Activated CD8-positive, alpha-beta memory T cell treated with anti-CD3 and anti-CD28 coated beads for 48 hours (primary cell): Measurements from ENCODE around the gene CHSY1.

Experiments used
- DNase-seq, 3 experiments: peaks; one replicate each; pipeline ENCODE4 v3.0.0-alpha.2; 2020; ENCODE audit warnings: low read depth in 2 of 3, low spot score in 2 of 3

The CHSY1 gene

DNA sequence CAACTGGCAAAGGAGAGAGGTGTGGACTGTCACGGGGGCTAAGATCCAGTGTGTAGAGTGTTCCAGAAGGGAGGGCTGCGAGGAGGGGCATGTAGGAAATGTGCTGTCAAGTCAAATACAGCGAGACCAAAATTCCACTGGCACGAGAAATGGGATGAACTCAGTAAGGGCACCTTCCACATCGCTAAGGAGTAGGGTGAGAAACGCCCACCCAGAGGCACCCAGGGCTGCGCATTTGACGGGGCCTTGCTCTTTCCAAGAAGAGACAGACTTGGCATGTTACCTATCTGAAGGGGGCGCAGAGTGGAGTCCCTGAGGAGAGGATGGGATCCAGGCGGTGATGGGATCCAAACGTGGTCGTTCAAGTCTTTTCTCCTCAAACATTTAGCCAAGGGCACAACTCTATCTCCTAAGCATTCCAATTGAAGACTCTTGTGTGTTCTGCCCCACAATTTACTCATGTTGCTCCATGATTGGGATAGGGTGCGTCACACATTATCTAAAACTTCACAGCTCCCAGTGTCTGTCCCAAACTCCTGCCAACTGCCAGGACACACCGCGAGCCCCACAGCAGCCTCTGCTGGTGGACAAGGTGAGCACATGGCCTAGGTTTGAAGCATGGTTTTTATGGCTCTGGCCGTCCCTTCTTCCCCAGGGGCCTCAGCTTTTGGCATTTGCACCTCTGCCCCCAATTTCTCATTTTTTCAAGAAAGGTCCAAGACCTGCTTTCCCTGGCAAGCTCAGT, 17.8 kb upstream of the CHSY1 start:
- no peak for DNase-seq

DNA sequence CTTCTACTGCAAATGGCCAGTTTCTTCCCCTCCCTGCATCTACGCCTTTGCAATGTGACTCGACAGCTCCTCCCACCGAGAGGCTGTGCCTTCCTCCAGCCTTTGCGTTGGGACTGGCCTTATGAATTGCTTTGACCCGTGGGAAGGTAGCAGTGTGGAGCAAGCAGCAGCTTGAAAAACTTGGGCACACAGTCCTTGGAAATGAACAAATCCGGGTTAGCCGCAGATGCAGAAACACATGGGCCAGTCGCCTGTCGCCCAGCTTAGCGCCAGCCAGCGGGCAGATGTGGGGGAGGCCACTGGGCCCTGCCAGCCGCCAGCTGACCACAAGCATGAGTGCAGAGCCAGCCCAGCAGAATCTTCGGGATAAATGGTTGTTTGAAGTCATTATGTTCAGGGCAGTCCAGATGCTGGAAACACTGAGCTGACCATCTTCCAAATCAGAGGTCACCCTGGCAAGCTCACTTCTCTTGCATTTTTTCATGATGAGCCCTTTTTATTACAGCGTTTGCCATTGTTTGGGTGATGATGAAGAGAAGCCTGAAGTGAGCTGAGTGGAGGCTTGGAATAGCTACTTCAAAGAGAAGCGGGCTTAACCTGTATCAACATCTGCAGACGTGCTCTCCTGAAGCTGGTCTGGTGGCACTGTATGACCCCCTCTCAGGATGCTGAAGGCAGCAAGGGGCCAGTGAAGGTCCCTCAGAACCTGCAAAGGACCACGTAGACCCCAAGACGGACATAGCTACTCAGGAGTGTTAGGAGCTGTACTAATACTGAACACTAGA, 15.7 kb upstream of the CHSY1 start:
- DNase-seq, result no peak

DNA sequence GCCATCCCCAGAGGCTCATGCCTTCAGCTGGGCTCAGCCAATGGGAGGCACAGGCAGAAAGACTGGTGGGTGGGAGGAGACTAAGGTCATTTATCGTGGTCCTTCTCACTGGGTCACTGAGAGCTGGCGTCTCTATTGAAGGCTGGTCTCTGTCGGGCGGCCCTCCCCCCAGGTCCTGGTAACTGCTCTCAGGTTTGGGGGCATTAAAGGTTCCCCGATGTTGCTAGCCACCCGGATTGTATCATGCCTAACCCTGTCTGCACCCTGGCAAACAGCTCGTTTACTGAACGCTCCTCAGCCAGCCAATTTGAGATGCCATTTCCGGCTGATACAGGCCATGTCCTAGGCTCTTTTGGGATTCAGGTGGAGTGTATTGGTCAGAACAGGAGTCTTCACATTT, 14.9 kb upstream of the CHSY1 start:
- no peak for DNase-seq

DNA sequence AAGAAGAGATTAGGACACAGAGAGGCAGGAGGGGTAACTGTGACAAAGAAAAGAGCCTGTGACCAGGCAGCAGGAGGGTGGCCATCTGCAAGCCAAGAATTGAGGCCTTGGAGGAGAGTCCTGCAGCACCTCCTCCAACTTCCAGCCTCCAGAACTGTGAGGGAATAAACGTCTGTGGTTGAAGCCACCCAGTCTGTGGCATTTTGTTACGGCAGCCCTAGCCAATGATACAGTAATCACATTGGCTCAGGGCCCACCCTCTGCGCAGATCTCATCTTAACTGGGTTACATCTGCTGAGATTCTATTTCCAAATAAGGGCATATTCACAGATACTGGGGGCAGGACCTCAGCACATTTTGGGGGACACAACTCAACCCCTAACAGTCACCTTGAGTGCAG, 14.2 kb upstream of the CHSY1 start:
- no peak for DNase-seq

DNA sequence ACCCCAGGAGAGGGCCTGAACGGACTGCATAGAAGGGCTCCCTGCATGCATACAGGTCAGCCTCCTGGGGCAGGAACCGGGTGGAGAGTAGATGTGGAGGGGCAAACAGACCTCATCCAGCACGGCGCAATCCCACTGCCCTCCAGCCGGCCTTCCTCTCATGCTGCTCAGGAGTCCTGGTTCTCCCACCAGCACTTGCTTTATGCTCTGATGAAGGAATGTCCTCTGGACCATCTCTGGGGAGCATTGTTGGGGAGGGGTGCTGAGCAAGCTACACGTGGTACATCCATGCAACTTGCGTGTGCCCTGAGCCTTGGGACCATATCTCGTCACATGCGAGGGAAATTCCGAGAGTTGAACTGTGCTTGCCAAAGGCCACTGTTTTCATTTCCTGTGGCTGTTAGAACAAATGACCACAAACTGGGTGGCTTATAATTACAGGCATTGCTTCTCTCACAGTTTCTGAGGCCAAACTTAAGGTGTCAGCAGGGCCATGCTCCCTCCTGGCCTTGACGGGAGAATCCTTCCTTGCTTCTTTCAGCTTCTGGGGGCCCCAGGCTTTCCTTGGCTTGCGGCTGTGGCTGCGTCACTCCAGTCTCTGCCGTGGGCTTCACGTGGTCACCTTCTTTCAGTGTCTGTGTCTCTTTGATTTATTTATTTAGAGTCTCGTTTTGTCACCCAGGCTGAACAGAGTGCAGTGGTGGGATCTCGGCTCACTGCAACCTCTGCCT, 13.2 kb upstream of the CHSY1 start:
- DNase-seq, result no peak

DNA sequence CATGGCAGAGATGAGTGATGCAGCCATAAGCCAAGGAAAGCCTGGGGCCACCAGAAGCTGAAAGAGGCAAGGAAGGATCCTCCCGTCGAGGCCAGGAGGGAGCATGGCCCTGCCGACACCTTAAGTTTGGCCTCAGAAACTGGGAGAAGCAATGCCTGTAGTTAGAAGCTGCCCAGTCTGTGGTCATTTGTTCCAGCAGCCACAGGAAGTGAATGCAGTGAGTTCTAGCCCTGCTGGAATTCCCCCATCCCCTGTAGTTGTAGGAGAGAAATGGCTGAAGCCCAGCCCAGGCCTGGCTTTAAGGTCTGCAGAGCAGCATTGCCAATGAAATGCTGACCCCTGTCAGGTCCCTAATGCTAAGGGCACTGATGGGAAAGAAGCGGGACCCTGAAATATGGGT, 12.2 kb upstream of the CHSY1 start:
- DNase-seq, result no peak

DNA sequence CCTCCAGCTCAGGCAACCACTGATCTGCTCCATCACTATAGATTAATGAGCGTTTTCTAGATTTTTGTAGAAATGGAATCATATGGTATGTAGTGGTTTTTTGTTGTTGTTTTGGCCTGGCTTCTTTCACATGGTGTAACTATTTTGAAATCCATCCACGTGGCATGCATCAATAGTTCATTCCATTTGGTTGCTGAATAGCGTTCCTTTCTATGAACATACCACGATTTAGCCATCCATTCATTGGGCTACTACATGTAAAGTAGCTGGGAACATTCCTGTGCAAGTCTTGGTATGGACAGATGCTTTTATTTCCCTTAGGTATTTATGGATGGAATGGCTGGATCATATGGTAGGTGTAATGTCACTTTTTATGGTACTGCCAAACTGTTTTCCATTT, 10.7 kb upstream of the CHSY1 start:
- no peak for DNase-seq

DNA sequence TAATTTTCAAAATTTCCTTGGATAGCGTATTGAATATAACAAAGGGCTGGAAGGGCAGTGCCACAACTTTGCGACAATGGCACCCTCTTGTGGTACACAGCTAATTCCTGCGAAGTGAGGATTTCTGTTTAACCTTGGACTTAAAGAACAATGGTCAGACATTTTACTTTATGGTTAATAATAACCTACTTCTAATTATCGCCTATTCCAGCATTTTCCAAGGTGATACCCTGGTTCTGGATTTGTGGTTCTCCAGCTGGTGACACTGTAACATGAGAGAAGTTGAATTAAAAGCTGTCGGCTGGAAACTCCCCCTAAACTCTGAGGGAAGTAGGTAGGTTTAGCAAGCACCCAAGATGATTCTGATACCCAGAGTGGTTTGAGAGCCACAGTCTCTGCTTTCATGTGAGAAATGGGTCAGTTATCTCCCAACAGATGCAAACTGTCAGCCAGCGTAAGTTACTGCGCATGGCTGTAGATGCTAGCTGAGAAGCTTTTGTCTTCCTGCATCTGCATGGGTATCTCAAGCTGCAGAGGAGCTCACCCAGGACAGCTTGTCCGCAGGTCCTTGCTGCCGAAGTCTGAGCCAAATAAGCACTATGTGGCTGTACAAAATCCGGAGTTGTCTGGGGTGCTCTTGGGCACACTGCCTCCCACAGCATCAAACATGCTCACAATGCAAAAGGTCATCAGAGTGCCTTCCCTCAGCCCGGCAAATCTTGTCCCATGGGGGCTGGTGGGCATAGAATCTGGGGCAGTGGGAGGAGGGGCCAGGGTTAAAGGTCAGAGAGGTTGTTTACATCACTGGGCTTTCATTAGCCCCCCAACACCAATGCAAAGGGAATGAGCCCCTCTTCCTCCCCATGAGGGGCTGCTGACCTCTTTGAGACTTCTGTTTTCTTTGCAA, 6.6 kb upstream of the CHSY1 start:
- DNase-seq, result no peak

DNA sequence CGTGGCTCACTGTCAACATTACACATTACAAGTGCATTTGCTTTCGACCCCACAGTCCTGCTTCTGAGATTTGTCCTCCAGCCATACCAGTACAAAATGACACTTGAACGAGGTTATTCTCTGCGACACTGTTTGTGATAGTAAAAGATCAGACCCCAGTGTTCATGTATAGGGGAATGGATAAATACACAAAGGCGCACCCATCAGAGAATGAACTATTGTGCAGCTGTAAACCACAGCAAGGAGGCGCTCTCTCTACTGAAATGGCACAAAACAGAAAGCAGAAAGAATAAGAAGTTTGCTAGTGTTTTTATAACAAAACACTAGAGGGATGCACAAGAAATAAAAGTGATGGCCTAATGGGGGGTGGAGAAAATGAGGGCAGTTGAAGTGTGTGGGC, 4.9 kb upstream of the CHSY1 start:
- no peak for DNase-seq

DNA sequence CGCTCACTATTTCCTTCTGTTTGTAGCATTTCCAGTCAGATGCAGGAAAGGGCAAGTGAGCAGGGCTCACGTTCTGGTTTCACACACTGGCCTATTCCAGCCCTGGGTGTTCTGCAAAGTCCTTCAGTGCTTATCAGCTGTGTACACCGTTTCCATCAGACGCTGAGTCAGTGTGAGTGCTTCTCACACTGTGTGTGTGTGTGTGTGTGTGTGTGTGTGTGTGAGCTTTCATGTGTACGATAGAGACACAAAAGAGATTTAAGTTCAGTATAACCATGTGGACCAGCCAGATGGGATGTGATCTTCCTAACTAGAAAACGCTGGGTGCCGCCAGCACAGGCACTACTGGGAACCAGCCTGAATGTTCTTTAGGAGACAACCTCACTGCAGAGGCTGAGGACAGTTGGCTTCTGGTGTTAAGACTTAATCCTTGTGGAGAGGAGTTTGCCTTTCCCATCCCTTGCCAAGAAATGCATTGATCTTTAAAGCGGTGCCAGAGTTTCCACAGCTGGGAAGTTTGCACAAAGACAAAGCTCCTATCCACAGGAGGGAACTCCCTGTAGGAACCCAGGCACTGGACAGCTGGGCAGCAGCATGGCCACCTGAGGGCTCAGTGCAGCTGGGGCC, 3.9 kb upstream of the CHSY1 start:
- DNase-seq, result no peak

DNA sequence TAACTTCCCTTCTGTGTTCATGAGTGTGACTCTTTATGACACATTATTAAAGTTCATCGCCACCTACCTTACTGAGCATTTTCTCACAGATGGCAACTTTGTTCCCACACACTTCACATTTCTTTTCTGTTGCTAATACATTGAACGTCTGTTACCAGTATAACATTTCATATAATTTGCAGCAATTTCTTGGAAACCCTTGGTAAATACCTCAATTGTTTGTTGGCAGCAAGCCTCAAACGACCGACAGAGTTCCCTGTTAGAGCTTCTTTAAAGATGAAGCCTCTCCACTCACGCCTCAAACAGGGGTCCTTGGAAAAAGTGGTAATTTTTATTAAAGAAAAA, 3.2 kb upstream of the CHSY1 start:
- DNase-seq, result no peak

DNA sequence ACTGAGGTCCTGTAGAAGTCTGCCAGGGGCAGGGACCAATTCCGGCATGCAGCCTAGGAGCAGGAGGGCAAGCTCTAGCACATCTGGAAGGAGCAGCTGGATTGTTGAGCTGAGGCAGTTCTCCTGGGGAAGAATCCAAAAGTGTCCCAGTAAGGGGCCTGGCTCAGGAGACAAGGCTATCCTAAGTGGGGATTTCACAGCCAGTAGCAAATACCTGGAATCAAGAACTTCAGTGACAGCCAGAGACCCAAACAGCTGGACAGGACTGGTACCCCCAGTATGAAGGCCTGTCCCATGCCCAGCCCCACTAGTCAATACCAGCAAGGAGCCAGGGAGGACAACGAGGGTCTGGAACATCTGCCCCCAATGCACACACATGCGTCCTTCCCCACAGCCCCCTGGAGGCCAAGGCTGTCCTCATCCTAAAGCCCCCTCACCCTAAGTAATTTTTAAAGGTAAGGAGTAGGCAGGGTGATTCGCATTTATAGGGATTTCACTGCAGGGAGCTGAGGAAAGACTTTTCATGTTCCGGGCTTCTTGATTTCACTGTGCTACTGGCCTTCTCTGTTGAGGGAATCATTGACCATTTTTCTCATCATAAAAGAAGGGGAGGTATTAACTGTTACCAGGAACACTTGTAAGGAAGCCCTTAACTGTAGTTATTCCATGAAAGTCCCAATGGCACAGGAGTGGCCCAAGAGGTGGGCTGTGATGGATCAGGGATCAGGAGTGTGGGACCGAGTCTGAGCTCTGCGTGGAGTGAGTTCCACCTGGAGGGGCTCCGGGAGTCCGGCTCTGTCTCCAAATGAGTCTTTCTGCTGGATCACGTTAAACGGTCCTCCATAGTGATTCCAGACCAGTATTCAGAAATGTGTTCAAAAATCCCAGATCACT, 2.6 kb upstream of the CHSY1 start:
- no peak for DNase-seq

DNA sequence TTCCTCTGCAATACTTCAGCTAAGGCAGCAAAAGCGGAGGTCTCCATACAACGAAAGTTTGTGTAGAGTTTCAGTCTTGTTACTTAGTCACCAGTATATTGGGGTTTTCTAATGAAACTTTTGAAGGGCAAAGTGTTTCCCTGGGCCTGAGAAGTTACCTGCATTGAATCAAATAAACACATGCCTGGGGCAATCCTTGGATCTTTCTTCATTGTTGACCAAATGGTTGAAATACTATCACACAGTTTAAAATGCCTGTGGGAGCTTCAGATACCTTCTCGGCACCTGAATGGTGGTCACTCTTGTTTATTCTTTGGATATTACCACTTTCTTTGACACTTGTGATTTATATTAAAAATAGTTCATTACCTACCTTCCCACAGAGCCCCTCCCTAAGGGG, 988 bp upstream of the CHSY1 start:
- DNase-seq, result no peak

DNA sequence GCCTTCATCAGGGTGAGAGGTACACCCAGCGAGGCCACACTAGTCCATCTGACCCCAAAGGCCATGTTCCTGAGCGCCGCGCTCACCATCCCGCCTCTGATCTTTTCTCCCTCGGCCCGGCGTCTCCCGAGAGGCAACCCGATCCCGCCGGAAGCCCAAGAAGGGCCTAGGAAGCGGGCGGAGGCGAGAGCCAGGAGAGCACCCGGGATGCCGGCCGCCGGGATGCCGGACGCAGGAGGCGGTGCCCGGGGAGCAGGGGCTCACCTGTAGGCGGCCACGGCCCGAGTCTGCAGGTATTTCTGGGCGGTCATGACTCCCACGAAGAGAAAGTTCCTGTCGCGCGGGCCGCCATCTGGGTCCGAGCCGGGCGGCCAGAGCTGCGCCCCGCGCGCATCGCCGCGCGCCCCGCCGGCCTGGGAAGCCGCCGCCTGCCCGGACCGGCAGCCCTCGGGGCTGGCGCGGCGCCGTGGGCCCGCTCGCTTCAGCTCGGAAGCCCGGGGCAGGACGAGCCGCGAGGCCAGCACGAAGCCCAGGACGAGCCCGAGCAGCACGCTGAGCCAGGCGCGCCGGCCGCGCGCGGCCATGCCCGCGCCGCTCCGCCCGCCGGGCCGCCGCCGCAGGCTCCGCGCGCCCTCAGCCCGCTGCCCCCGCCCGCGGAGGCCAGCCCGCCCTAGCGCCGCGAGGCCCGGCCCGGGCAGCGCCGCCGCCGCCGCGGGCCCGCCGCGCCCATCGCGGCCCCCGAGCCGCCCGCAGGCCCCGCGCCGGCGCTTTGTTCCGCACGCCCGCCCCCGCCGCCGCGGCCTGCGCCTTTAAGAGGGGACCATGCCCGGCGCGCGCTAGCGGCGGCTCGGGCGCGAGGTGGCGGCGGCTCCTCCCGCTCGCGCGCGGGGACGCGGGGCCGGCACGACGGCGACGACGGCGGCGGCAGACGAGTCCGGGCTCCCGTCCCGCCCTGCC, 697 bp downstream of the CHSY1 start:
- no peak for DNase-seq

DNA sequence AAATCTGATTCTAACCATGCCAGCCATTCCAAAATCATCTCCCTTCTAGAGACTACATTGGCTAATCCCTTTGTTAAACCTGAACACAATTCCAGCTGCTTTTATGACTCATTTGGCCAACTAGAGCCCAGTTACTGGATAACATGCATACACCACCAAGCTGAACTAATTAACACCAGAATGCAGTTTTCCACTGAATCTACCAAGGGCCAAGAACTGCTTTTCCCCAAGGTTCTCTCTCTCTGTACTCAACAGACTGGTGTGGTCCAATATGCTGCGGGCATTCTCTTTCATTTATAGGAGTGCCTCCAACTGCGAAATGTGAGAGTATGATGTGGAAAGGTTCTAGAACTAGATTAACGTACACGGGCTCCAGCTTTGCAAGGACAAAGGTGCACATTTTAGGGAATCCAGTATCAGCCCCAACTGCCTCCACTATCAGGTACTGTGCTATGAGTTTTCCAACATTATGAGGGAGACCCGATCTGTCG, 1.5 kb downstream of the CHSY1 start:
- DNase-seq, result no peak

DNA sequence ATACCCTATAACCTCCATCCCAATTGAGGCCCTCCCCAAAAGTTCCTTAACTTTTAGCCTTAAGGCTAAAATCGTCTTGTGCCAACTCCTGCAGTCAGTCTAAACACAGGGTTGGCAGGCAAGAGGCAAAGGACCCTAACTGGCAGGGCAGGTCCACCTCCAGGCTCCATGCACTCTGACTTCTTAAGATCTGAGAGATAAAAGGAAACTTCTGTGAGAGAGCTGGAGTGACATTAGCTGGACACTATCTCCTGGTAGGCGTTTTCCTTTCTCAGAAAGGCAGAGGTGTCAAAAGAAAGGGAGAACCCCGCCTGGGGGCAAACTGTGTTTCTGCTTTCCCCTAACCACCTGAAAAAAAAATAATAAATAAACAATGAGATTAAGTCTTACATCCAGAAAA, 3.6 kb downstream of the CHSY1 start:
- DNase-seq, result no peak

DNA sequence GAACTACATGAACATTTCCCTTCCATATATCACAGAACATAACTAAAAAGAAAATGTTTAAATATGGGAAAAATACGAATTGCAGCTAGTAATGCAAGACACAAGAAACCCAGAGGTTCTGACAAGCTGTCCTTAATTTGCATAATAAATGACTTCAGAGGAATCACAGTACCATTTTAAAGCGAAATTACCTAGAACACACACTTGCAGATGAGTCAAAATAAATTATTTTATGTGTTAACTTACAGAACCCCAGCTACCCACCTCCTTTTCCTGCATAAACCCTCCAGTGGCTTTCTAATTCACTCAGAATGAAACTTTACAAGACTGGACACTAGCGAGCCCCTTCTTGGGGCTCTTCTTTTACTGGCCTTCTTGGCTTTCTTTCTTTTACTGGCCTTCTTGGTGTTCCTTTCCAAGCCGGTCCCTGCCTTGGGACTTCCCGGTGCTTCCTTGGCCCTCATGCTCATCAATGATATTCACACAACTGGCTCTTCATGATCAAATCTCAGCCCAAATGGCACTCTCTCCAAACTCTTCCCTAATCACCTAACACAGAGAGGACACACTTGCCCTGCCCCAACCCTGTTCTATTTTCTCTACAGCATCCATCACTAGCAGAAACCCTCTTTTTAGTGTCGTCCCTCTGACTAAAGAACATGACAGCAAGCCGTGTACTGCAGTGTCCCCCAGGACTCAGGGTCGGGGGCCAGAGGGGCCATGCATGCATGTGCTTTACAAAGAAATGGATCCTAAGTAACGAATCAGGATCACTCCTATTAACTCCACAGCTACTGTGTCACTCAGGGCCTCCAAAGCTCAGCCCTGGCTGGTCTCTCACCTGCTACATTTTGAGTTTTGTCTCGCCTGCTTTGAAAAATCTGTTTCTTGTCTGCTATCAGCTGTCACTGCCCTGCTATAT, 4.8 kb downstream of the CHSY1 start:
- DNase-seq, result no peak
